ENCODE measurements around the gene BMPR1A.
"Not testable (repeated sequence)": the region's sequence is repeated elsewhere in the genome, so short reads cannot be mapped to it uniquely, and the experiment has no call there.

BMPR1A gene

GRCh38 chr10:86729677-86730076, 26.7 kb upstream of the BMPR1A start:
- no peak for DNase-seq (ENCODE audit: low spot score)
- no peak for FAIRE-seq

GRCh38 chr10:86730227-86730626, 26.2 kb upstream of the BMPR1A start:
- FAIRE-seq (no peak), DNase-seq (ENCODE audit: low spot score) (no peak)

GRCh38 chr10:86732771-86733170, 23.6 kb upstream of the BMPR1A start:
- no peak for DNase-seq (ENCODE audit: low spot score)
- no peak for FAIRE-seq

- FAIRE-seq (no peak), DNase-seq (ENCODE audit: low spot score) (no peak)
These were observed 23.2 kb upstream of the BMPR1A start for GRCh38 chr10:86733260-86733671.

GRCh38 chr10:86734207-86734988, 22.0 kb upstream of the BMPR1A start:
- FAIRE-seq (no peak), DNase-seq (ENCODE audit: low spot score) (no peak)

GRCh38 chr10:86735278-86735677, 21.1 kb upstream of the BMPR1A start:
- DNase-seq (ENCODE audit: low spot score); FAIRE-seq: not testable (repeated sequence)

- DNase-seq (ENCODE audit: low spot score) (no peak), FAIRE-seq (no peak)
These were observed 14.2 kb upstream of the BMPR1A start for GRCh38 chr10:86742230-86742629.

- no peak for DNase-seq (ENCODE audit: low spot score)
- no peak for FAIRE-seq
These were observed 12.2 kb upstream of the BMPR1A start for GRCh38 chr10:86744067-86744725.

- DNase-seq (ENCODE audit: low spot score) (no peak), FAIRE-seq (no peak)
These were observed 8.4 kb upstream of the BMPR1A start for GRCh38 chr10:86747796-86748581.

GRCh38 chr10:86749854-86750253, 6.6 kb upstream of the BMPR1A start:
- no peak for FAIRE-seq
- DNase-seq (ENCODE audit: low spot score), result no peak

GRCh38 chr10:86751477-86751876, 4.9 kb upstream of the BMPR1A start:
- FAIRE-seq, result no peak
- DNase-seq (ENCODE audit: low spot score), result no peak

GRCh38 chr10:86752311-86752710, 4.1 kb upstream of the BMPR1A start:
- DNase-seq (ENCODE audit: low spot score) (no peak), FAIRE-seq (no peak)

GRCh38 chr10:86753051-86753450, 3.4 kb upstream of the BMPR1A start:
- FAIRE-seq (no peak), DNase-seq (ENCODE audit: low spot score) (no peak)

- FAIRE-seq, result no peak
- DNase-seq (ENCODE audit: low spot score), result no peak
These were observed 2.6 kb upstream of the BMPR1A start for GRCh38 chr10:86753638-86754434.

- FAIRE-seq (no peak), DNase-seq (ENCODE audit: low spot score) (no peak)
These were observed 1.0 kb upstream of the BMPR1A start for GRCh38 chr10:86755454-86755739.

- DNase-seq (ENCODE audit: low spot score) (peak; percentile 82), FAIRE-seq (no peak)
These were observed 494 bp upstream of the BMPR1A start for GRCh38 chr10:86755740-86756510.

GRCh38 chr10:86757113-86757972, 924 bp downstream of the BMPR1A start:
- DNase-seq (ENCODE audit: low spot score), result peak; percentile 34

GRCh38 chr10:86758189-86759072, 2.0 kb downstream of the BMPR1A start:
- peak; percentile 79 for FAIRE-seq
- peak; percentile 31 for DNase-seq (ENCODE audit: low spot score)

More at GRCh38 chr10:86757113-86757972, 924 bp downstream of the BMPR1A start:
- FAIRE-seq, result no peak
